ENCODE measurements around the gene SORBS1.
"Not testable (repeated sequence)": the region's sequence is repeated elsewhere in the genome, so short reads cannot be mapped to it uniquely, and the experiment has no call there.

Gene SORBS1

DNA sequence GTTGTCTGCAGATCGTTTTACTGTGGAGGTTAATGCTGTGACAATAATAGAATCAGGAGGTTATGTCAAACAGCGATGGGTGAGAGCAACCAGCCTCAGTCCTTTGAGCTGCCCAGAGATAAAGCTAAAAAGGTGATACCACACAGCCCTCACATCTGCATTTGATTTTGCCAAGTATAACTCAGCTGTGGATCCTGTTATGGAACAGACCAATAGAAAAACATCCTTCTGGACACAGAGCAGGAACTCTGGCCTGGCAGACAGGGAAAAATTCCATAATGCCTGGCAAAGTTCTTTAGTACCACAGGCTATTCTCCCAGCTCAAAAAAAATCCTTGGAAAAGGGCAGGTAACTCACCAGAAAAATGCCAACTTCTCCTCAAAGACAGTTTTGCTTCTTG lies 183.2 kb downstream of the SORBS1 start:
- DNase-seq: no peak

DNA sequence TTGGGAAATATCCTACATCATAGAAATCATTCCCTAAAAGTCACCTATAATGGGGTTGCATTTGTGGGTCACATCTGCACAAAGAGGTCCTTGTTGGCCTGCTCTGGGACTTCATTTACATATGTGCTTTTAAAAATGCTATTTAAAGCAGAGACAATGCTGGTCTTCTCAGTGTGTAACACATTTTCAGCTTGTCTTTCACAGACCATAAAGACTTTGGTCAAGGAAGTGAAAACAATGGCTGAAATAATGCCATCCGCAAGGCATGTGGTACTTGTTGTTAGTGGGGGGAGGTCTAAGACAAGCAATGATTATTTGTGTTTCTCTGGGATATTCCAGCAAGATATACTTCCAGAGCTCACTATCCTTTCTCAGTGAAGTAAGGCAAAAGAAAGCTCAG lies 185.8 kb downstream of the SORBS1 start:
- no peak for DNase-seq

DNA sequence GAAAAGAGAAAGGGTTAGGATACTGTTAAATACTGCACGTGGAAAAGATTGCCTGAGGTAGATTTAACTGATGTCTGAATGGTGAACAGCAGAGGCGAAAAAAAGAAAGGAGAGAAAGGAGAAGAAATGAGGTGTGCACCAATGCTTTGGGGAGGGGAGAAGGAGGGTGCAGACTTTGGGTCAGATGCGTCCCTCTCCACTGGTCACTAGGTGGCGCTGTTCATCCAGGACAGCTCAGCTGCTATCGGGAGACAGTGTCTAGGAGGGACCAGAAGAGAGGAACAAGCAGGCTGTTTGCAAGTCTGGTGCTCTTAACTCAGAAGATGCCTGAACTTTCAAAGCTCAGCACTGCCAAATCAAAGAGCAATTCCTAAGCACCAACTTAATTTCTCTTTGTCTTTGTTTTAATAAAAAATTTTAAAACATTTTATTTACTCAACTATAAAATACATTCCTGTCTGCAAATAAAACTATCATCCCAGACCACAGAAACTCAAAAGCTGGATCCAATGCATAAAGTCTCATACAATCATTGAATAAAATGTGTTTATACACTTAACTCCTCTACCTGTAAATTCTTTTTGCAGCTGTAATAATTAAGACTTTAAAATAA lies 186.5 kb downstream of the SORBS1 start:
- DNase-seq: peak; percentile 5 to 15

DNA sequence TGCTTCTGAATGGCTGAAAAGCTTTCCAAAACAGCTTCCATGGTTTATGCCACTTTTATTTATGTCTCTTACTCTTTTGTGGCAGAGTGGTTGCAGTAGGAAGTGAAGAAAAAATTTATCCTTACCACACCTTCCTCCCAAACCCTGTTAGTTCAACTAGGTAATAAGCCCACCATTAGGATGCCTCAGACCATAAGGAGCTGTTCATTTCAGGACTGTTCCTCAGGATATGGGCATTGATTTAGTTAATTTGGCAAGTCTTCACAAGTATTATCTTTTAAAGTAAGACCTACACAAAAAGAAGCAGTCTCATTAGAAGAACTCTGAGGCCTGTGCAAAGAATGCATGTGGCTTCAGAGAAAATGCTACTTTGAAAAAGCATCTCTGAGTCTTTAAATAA lies 187.5 kb downstream of the SORBS1 start:
- no peak for DNase-seq

DNA sequence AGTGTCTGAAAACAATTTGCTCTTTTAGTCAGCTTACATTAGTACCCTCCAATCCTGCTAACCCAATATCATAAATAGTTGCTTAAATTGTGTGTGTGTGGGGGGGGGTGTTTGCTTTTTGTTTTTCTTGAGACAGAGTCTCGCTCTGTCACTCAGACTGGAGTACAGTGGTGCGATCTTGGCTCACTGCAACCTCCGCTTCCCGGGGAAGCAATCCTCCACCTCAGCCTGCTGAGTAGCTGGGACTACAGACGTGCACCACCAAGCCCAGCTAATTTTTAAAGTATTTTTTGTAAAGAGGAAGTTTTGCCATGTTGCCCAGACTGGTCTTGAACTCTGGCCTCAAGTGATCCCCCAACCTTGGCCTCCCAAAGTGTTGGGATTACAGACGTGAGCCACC lies 196.8 kb downstream of the SORBS1 start:
- no peak for DNase-seq

DNA sequence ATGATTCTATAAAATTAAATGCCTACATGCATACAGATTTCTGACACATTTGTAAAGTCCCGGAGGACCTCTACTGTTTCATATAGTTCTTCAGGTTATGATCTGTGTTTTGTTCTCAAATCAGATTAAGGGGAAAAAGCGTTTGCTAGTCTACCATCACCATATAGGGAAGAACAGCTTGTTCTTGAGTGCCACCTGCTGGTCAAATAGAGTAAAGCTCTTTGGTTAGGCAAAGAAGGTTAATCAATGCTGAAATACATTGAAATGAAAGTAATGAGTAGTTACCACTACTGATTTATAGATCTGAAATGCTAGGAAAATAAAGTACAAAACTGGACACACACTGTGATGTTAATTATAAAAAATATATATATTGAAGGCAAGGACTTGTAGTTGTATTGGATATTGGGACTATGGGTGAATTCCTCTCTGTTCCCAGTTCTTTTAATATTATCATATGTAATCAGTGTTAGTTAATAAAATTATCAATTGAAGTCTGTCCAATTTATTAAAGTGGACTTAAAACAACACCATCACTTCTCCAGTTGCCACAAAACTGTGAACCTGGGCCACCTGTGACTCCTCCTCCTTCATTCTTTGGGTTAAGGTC lies 197.8 kb downstream of the SORBS1 start:
- DNase-seq: peak; percentile 4 to 10

DNA sequence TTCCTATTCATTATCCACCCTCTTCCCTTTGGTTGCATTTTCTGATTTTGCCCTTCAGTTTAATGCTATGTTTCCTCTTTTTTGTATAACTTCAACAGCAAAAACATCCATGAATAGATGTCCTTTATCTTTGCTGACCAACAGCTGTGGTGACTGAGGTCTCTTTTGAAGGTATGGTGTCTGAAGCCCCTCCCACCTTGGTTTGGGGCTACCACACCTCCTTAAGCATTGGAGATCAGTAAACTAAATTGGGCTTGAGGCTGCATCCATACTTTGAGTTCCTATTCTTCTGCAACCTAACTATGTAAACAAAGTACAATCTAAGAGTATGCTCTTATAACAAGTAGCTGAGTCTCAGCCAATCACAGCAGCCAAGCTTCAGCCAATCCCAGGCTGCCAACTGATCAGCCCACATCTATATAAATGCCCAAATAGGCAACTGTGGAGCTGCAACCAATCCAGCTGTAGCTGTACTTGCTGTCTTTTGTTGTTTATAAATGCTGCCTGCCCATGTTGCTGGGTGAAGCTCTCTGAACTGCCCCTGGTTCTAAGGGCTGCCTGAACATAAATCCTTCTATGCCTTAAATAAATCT lies 201.0 kb downstream of the SORBS1 start:
- DNase-seq: no peak

DNA sequence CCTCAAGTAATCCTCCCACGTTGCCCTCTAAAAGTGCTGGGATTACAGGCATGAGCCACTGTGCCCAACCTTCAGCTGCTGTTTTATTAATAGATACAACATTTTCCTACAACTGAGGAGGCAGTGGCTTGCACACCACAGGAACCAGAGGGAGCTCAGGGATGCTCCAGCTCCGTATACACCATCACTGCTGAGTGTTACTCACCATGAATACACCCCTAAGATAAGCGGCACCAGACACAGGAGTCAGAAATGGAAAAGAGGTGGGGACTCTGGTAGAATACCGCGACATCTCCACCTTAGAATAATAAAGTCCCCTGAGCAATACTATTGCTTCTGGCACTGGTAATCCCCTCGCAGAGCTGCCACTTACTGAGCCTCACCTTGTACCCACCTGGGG lies 201.7 kb downstream of the SORBS1 start:
- no peak for DNase-seq

DNA sequence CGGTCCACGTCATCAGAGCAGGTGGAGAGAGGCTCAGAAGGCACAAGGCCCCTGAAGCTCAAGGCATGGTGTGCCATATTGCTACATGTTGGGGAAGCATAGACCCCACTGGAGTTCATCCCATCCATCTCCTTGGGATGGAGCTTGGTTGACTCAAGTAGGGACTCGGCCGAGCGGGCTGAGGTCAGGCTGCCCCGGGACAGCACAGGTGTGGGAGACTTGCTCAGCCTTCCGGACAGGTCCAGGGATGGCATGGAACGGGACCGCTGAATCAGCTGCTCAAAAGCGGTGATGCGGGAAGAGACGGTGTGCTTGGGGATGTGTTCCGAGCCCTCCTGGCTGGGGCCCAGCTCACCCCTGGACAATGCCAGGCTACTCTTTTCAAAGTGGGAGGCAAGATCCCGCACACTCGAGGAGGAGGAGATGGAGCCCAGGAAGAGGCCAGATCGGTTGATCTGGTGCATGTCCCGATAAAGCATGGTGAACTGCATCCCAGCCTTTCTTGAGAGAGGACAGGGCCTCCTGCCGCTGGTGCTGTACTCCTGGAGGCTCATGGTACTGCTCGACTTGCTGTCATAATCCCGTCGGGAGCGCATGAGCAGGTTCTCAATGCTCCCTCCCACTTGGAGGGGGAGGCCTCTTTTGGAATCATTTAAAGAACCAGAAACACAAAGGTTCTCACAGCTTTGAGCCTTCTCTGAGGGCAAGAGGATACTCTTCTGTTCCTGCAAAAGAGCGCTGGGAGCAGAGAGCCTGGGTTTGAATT lies 204.8 kb downstream of the SORBS1 start:
- DNase-seq: no peak

DNA sequence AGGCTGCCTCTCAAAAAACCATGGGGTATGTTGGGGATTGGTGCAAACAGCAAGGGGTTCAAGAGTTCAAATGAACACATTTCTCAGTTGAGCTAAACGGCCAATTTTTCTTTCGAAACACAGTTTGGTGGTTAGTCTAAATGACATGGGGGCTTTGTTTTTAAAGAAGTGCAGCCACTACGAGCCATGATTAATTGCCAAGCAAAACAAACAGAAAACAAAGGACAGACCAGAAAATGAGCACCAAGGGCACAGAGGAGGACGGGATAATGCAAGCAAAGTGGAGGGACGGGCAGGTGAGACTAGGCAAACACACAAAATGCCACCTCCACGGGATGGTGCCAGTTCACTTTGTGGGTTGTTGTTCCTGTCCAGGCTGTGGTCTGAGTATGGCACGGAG lies 205.9 kb downstream of the SORBS1 start:
- no peak for DNase-seq

DNA sequence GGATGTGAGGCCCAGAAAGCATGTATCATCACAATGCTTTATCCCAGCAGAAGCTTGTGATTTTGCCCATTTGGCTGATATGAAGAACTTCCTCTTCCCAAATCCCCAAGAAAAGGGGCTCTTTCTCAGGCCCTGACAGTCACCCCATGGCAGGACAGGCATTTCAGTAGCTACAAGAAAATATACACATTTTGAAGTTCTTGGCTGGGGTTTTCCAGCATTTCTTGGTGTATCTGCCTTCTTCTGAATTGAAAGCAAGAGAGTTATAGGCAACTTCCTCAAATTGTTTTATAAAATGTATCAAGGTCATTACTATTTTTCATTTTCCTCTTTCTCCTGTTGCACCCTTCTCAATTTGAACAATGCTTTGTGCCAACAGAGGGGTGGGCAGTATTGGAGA lies 207.1 kb downstream of the SORBS1 start:
- DNase-seq: no peak

DNA sequence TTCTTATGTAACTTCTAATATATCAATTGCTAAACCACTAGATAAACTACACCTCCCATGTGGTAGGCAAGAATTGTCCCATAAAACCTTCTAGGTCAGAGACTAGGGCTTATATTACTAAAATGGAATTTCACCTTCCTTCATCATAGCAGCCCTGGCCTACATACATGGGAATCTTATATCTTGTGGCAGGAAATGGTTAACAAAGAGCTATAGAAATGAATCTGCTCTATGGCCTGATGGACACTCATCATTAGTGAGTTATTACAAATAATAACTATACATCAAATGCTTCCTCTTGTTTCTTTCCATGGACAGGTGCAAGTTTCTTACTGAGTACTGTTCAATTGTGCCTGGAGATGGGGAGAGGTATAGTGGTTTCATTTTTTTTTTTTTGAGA lies 208.0 kb downstream of the SORBS1 start:
- DNase-seq: no peak

DNA sequence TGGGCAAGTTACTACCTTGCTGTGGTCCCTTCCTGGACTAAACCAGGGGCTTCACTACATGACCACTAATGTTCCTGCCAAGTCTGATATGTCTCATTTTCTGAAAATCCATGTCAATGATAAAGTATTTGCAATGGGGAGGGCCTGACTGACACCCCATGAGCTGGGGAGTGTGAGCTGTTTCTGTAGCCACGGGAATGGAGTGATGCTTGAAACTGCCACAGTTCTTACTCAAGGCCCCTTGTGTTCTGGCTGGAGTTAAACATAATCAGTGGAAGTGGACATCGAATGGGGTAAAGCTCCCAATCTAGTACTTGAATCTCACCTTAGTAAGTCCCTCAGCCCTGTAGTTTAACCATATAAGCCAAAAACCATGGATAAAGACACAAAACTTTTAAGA lies 208.5 kb downstream of the SORBS1 start:
- DNase-seq: no peak

DNA sequence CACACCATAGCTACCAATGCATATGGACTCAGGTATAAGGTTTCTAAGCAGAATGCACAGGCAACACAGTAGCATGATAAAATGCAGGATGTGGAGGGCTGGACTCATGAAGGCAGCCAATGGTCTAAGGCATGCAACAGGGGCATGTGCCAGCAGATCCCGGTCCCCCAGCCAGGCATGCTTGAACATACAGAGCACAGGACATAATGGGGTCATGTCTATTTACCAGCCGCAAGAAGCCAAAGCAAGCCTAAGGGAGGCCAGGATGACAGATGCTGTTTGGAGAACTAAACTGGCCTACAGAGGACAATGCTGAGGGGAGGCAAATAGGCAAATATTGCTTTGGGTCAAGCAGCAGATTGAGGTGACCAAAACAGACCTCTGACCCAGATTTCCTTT lies 210.3 kb downstream of the SORBS1 start:
- no peak for DNase-seq

DNA sequence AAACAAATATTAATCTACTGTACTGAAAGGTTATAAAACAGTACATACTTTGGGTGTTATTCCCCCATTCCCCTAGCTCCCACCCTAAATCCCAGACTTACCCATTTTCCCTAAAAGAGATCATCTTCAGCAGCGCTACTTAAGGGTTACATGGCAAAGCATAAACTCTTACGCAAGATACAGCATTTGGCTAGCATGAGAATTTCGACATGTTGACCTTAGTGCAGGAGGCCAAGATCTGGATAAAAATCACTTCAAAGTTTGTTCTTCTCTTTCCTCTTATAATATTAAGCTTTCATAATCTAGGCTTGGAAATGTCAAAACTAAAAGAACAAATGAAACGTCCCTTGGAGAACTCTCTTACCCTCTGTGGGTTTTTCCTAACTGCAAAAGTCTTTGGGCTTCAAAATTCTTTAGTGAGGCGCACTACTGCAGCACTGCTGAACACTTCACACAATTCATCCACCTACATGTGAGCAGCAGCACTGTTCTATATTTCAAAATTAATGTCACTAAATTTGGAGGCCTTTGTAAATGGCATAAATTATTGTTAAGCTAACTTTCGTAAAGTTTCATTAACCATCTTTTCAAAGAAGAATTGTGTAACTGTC lies 210.8 kb downstream of the SORBS1 start:
- no peak for DNase-seq

DNA sequence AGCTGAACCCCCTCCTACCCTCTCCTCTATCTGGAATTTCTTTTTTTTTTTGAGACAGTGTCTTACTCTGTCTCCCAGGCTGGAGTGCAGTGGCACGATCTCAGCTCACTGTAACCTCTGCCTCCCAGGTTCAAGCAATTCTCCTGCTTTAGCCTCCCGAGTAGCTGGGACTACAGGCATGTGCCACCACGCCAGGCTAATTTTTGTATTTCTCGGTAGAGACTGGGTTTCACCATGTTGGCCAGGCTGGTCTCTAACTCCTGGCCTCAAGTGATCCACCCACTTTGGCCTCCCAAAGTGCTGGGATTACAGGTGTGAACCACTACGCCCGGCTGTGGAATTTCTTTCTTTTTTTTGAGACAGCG lies 213.8 kb downstream of the SORBS1 start:
- not testable (repeated sequence) for DNase-seq

DNA sequence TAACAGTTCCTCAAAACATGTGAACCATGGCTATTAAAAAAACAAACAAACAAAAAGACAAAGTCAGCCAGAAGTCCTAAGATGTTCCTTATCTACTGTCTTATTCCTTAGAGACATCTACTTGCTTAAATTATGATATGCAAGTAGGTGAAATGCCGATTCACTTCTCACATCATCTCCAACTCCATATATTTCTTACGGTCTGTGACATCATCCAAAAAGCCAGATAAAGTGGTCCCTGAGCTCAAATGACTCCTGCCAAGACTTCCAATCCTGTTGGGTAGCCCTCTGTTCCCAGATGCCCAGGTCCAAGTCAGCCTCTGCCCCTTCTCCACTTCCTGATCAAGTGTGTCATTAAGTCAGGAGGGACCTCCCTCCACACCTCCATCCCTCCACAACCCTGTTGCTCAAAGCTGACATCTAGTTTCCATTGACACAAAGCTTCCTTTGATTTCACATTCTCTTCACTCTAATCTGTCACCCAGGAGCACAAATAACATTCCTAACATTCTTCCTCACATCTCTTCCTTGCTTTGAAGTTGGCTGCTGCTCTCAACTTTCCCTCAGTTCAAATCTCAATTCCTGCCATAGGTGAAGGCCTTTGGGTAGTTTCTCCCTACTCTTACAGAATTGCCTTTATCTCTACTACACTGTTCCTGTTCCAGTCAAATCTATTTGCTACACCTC lies 214.3 kb downstream of the SORBS1 start:
- no peak for DNase-seq

DNA sequence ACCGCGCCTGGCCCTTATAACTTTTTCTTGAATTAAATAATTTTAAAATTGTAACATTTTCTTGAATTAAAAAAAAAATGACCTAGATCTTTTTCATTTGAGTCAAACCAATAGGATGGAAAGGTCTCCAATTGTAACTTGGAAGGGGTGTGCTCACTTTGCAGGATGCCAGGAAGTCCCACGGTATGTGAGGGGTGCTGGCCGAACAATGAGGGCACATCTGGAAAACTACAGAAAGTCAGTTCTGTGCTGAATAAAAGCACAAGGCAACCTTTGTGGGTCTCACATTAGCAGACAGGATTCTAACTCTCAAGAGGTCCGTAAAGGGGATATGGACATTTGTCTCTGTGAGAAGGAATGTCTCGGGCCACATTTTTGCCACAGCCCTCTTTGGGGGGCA lies 217.6 kb downstream of the SORBS1 start:
- no peak for DNase-seq

DNA sequence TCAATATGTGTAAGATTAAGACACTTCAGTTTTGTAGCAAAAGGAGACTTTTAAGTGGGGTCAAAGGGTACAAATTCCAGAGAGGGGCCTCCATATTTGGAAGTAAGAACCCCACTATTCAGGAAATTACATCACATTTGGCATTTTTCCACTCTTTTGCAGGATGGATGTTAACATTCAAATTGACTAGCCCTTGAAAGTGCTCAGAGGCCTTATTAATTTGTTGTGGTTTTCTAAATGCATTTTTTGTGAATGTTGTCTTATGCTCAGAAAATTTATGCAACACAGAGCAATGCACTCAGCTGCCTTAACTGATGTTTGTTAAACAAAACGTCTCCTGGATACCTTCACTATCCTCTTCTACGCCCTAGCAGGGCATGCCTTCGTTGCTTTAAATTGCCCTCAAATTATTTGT lies 219.4 kb downstream of the SORBS1 start:
- no peak for DNase-seq

DNA sequence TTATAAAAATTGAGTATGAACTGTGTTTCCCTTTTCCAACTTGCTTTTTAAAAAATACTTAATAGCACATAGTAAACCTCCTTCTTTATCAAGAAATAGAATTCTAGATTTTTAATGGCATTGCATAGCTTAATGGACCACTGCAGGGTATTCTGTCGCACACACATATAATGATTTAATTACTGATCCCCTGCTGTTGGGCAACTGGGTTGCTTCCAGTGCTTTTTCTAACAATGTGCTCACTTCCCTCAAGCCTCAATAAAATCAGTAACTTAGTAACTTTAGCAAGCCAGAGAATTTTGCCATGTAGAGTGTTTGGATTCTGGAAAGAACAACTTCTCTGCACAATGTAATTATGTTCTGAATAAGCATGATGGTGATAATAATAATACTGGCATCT lies 221.3 kb downstream of the SORBS1 start:
- DNase-seq: no peak

DNA sequence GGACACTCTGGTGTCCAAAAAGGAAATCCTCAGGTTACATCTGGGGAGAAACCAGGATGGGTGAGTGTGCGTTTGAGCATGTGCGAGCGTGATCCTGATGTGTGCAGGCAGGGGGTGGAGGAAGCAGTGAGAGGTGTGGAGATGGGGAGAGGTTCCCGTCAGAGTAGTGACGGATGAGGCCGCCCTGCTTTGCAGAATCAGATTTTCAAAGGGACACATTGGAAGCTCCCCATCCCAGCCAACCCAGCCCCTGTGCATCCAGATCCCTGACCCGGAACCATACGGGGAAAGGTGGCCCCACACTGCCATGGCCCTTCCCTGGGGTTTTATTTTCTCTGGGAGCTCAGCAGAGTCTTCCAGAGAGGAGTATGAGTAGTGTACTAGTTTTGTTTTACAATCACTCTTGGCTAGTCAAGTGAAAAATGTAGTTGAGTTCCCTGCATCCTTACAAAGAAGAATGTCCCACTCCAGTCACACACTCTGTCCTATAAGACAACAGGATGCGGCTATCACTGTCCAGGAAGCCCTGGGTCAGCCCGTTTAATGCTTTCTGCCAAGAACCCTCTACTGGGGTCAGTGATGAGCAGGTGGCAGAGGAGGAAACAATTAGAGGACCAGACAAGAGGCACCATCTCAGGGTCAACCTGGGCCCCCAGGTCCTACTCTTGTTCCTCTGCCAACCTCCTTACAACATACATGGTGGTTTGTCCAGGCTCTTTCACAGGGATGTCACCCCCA lies 223.6 kb downstream of the SORBS1 start:
- no peak for DNase-seq

DNA sequence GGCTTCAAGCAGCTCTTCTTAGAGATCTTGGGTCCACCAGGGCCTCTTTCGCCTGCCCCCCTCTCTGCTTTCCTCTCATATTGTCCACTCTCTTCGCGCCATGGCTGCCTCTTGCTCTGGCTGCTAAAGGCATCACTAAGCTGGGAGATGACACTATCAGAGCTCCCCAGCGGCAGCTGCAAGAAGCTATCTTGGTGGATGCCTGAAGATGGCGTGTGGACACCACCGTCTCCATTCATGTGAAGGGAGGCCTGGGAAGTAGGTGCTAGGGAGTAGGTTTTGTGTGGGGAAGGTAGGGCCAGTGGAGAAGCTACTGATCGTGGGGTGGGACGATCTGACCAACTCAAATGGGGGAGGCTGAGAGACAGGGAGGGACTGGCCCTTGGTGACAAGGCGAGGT lies 224.5 kb downstream of the SORBS1 start:
- no peak for DNase-seq

All from activated CD4-positive, alpha-beta T cell treated with anti-CD3 and anti-CD28 coated beads, Interleukin-2, amount 50 U/mL, for 4 hours (primary cell).